Transverse colon (tissue), 3 donors: ENCODE data around the gene RAX.

Source experiments
- POLR2A ChIP-seq: fragments of 450-650 bp; IDR thresholded peaks from one replicate; pipeline ENCODE4 v1.6.1; 2016; ENCODE audit warnings: antibody characterized with exemption, mild to moderate bottlenecking, moderate library complexity
- TF ChIP-seq, protein P1 (sequence below), 5 experiments: fragments of 200-600 bp in 3 of 5; fragments of 450-650 bp in 2 of 5; sonication (generic) in 3 of 5; IDR thresholded peaks; 1 replicate in 2 of 5; 2 replicates in 3 of 5; pipeline ENCODE4 v1.5.1; 2016 to 2017; ENCODE audit warnings: antibody characterized with exemption in 5 of 5, inconsistent platforms in 3 of 5, mild to moderate bottlenecking in 2 of 5, moderate library complexity in 1 of 5

DNA sequence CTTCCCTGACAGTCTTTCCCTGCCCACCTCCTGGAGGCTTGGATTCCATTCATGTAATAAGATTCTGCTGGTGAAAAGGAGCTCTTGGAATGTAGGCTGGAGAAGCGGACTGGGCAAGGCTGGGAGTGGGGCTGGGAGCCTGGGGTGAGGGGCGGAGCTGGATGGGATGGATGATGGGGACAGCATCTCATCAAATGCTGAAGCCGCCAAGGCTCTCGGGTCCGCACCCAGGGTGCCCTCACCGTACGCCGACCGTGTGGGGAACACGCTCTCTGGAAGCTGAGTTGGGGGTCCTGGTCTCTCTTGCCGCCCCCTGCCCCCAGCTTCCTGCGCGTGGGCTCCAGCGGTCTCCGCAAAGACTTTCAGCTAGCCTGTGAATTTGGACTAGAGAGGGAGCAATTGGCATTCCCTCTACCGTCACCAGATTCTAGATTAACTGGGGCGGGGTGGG lies 9.1 kb downstream of the RAX start:
- TF ChIP-seq, protein P1, sequence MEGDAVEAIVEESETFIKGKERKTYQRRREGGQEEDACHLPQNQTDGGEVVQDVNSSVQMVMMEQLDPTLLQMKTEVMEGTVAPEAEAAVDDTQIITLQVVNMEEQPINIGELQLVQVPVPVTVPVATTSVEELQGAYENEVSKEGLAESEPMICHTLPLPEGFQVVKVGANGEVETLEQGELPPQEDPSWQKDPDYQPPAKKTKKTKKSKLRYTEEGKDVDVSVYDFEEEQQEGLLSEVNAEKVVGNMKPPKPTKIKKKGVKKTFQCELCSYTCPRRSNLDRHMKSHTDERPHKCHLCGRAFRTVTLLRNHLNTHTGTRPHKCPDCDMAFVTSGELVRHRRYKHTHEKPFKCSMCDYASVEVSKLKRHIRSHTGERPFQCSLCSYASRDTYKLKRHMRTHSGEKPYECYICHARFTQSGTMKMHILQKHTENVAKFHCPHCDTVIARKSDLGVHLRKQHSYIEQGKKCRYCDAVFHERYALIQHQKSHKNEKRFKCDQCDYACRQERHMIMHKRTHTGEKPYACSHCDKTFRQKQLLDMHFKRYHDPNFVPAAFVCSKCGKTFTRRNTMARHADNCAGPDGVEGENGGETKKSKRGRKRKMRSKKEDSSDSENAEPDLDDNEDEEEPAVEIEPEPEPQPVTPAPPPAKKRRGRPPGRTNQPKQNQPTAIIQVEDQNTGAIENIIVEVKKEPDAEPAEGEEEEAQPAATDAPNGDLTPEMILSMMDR (IDR thresholded peaks at IDR 0.05) = no peak
- TF ChIP-seq POLR2A = no peak
